ENCODE measurements around the gene NUP93. TPM values are rescaled to one million over a fixed set of nuclear protein-coding genes. Genes with fewer than 3 reads are reported as not detected.
A peak's percentile ranks its signal among the peaks of the same experiment; 100 is the strongest.

Gene NUP93
- total and polyA plus RNA-seq, 2 experiments from 2014 or later, result 139 to 187 TPM

- Mint-ChIP-seq H3K4me3 (no peak overlapping the region), H3K27ac (no peak overlapping the region), H3K36me3 (ENCODE audit: low read depth) (no peaks in the 10 kb centered on the region), H3K27me3 (ENCODE audit: insufficient read depth, low read depth, poor library complexity) (peaks cover 4% of the 10 kb centered on the region), H3K9me3 (no peaks in the 10 kb centered on the region), H3K4me1 (no peaks in the 10 kb centered on the region; the same call in 2 of the 3 replicates)
- Histone ChIP-seq H3K4me1 (ENCODE audit: insufficient read depth) (no peaks in the 10 kb centered on the region), H3K79me2 (replicated peaks; ENCODE audit: insufficient read depth) (no peaks in the 10 kb centered on the region), H3K36me3 (ENCODE audit: insufficient read depth) (no peaks in the 10 kb centered on the region), H4K20me1 (replicated peaks; ENCODE audit: insufficient read depth) (no peaks in the 10 kb centered on the region), H3K4me2 (no peak overlapping the region), H3F3A (replicated peaks; ENCODE audit: low read depth) (no peaks in the 10 kb centered on the region), H3K9me2 (ENCODE audit: insufficient read depth) (no peaks in the 10 kb centered on the region), H3K4me3 (no peak overlapping the region), H3K27me3 (ENCODE audit: insufficient read depth) (no peaks in the 10 kb centered on the region), H2AFZ (peak overlapping the region; percentile 80), H3K27ac (ENCODE audit: low read depth) (no peak overlapping the region)
- ATAC-seq, result peak; percentile 51
- TF ChIP-seq ETS1 (IDR thresholded peaks at IDR 0.05), result no peak
- TF ChIP-seq, protein P1, sequence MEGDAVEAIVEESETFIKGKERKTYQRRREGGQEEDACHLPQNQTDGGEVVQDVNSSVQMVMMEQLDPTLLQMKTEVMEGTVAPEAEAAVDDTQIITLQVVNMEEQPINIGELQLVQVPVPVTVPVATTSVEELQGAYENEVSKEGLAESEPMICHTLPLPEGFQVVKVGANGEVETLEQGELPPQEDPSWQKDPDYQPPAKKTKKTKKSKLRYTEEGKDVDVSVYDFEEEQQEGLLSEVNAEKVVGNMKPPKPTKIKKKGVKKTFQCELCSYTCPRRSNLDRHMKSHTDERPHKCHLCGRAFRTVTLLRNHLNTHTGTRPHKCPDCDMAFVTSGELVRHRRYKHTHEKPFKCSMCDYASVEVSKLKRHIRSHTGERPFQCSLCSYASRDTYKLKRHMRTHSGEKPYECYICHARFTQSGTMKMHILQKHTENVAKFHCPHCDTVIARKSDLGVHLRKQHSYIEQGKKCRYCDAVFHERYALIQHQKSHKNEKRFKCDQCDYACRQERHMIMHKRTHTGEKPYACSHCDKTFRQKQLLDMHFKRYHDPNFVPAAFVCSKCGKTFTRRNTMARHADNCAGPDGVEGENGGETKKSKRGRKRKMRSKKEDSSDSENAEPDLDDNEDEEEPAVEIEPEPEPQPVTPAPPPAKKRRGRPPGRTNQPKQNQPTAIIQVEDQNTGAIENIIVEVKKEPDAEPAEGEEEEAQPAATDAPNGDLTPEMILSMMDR (conservative IDR thresholded peaks at IDR 0.05; ENCODE audit: low read depth in 2 of 2), result peak; percentile 67 to 82
- peak; percentile 84 for DNase-seq (ENCODE audit: low spot score)
Observed at GRCh38 chr16:56866955-56867830, 137.3 kb downstream of the NUP93 start.

- H3K9me2 ChIP-seq (ENCODE audit: insufficient read depth), result no peaks in the 10 kb centered on the region
- no peak for ATAC-seq
- no peak overlapping the region for H3K4me2 ChIP-seq
- no peaks in the 10 kb centered on the region for H3F3A ChIP-seq (replicated peaks; ENCODE audit: low read depth)
- H3K27me3 ChIP-seq (ENCODE audit: insufficient read depth), result no peaks in the 10 kb centered on the region
- Mint-ChIP-seq H3K9me3 (no peaks in the 10 kb centered on the region), H3K4me1 (no peaks in the 10 kb centered on the region; the same call in 1 of the 3 replicates), H3K4me3 (no peak overlapping the region), H3K27ac (no peak overlapping the region), H3K27me3 (ENCODE audit: insufficient read depth, low read depth, poor library complexity) (no peaks in the 10 kb centered on the region), H3K36me3 (ENCODE audit: low read depth) (no peaks in the 10 kb centered on the region)
- no peak for DNase-seq (ENCODE audit: low spot score)
- H3K4me1 ChIP-seq (ENCODE audit: insufficient read depth), result no peaks in the 10 kb centered on the region
- no peak overlapping the region for H3K27ac ChIP-seq (ENCODE audit: low read depth)
- H3K79me2 ChIP-seq (replicated peaks; ENCODE audit: insufficient read depth), result no peaks in the 10 kb centered on the region
- H4K20me1 ChIP-seq (replicated peaks; ENCODE audit: insufficient read depth), result no peaks in the 10 kb centered on the region
- no peak overlapping the region for H2AFZ ChIP-seq
- no peak overlapping the region for H3K4me3 ChIP-seq
- no peaks in the 10 kb centered on the region for H3K36me3 ChIP-seq (ENCODE audit: insufficient read depth)
- TF ChIP-seq, protein P2, sequence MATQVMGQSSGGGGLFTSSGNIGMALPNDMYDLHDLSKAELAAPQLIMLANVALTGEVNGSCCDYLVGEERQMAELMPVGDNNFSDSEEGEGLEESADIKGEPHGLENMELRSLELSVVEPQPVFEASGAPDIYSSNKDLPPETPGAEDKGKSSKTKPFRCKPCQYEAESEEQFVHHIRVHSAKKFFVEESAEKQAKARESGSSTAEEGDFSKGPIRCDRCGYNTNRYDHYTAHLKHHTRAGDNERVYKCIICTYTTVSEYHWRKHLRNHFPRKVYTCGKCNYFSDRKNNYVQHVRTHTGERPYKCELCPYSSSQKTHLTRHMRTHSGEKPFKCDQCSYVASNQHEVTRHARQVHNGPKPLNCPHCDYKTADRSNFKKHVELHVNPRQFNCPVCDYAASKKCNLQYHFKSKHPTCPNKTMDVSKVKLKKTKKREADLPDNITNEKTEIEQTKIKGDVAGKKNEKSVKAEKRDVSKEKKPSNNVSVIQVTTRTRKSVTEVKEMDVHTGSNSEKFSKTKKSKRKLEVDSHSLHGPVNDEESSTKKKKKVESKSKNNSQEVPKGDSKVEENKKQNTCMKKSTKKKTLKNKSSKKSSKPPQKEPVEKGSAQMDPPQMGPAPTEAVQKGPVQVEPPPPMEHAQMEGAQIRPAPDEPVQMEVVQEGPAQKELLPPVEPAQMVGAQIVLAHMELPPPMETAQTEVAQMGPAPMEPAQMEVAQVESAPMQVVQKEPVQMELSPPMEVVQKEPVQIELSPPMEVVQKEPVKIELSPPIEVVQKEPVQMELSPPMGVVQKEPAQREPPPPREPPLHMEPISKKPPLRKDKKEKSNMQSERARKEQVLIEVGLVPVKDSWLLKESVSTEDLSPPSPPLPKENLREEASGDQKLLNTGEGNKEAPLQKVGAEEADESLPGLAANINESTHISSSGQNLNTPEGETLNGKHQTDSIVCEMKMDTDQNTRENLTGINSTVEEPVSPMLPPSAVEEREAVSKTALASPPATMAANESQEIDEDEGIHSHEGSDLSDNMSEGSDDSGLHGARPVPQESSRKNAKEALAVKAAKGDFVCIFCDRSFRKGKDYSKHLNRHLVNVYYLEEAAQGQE (IDR thresholded peaks at IDR 0.05; ENCODE audit: unreplicated experiment), result no peak
- TF ChIP-seq STAT1 (IDR thresholded peaks at IDR 0.05; ENCODE audit: unreplicated experiment) (no peak), ZNF331 (CRISPR knock-in tag; IDR thresholded peaks at IDR 0.05; ENCODE audit: low read depth) (no peak), CREB1 (CRISPR knock-in tag; IDR thresholded peaks at IDR 0.05; ENCODE audit: low read depth) (no peak)
- TF ChIP-seq, protein P3, sequence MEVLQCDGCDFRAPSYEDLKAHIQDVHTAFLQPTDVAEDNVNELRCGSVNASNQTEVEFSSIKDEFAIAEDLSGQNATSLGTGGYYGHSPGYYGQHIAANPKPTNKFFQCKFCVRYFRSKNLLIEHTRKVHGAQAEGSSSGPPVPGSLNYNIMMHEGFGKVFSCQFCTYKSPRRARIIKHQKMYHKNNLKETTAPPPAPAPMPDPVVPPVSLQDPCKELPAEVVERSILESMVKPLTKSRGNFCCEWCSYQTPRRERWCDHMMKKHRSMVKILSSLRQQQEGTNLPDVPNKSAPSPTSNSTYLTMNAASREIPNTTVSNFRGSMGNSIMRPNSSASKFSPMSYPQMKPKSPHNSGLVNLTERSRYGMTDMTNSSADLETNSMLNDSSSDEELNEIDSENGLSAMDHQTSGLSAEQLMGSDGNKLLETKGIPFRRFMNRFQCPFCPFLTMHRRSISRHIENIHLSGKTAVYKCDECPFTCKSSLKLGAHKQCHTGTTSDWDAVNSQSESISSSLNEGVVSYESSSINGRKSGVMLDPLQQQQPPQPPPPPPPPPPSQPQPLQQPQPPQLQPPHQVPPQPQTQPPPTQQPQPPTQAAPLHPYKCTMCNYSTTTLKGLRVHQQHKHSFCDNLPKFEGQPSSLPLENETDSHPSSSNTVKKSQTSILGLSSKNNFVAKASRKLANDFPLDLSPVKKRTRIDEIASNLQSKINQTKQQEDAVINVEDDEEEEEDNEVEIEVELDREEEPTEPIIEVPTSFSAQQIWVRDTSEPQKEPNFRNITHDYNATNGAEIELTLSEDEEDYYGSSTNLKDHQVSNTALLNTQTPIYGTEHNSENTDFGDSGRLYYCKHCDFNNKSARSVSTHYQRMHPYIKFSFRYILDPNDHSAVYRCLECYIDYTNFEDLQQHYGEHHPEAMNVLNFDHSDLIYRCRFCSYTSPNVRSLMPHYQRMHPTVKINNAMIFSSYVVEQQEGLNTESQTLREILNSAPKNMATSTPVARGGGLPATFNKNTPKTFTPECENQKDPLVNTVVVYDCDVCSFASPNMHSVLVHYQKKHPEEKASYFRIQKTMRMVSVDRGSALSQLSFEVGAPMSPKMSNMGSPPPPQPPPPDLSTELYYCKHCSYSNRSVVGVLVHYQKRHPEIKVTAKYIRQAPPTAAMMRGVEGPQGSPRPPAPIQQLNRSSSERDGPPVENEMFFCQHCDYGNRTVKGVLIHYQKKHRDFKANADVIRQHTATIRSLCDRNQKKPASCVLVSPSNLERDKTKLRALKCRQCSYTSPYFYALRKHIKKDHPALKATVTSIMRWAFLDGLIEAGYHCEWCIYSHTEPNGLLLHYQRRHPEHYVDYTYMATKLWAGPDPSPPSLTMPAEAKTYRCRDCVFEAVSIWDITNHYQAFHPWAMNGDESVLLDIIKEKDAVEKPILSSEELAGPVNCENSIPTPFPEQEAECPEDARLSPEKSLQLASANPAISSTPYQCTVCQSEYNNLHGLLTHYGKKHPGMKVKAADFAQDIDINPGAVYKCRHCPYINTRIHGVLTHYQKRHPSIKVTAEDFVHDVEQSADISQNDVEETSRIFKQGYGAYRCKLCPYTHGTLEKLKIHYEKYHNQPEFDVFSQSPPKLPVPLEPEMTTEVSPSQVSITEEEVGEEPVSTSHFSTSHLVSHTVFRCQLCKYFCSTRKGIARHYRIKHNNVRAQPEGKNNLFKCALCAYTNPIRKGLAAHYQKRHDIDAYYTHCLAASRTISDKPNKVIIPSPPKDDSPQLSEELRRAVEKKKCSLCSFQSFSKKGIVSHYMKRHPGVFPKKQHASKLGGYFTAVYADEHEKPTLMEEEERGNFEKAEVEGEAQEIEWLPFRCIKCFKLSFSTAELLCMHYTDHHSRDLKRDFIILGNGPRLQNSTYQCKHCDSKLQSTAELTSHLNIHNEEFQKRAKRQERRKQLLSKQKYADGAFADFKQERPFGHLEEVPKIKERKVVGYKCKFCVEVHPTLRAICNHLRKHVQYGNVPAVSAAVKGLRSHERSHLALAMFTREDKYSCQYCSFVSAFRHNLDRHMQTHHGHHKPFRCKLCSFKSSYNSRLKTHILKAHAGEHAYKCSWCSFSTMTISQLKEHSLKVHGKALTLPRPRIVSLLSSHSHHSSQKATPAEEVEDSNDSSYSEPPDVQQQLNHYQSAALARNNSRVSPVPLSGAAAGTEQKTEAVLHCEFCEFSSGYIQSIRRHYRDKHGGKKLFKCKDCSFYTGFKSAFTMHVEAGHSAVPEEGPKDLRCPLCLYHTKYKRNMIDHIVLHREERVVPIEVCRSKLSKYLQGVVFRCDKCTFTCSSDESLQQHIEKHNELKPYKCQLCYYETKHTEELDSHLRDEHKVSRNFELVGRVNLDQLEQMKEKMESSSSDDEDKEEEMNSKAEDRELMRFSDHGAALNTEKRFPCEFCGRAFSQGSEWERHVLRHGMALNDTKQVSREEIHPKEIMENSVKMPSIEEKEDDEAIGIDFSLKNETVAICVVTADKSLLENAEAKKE (CRISPR knock-in tag; IDR thresholded peaks at IDR 0.05), result no peak
Observed at GRCh38 chr16:56868175-56868574, 138.2 kb downstream of the NUP93 start.

All from GM23338 (cell line).